Tongue (tissue), 2 donors: Measurements from ENCODE around the gene FGB. TPM values are rescaled to one million over a fixed set of nuclear protein-coding genes. Genes with fewer than 3 reads are reported as not detected.
A peak's percentile ranks its signal among the peaks of the same experiment; 100 is the strongest.
"Not testable (repeated sequence)": the region's sequence is repeated elsewhere in the genome, so short reads cannot be mapped to it uniquely, and the experiment has no call there.

ENCODE experiments used
- DNase-seq: peaks from one replicate; pipeline ENCODE4 v3.0.0-alpha.2; 2015
- total RNA-seq: library from RNA; depleted of rRNA; stranded (reverse); fragments of >200 nt; gene quantifications from one replicate; pipeline ENCODE4 v1.2.3, GENCODE V29; 2014

FGB gene
- total RNA-seq, 1 donor from 2014 or later = not detected

GRCh38 chr4:154566639-154567204 is 3.9 kb downstream of the FGB start:
- no peak for DNase-seq

- DNase-seq = no peak
Observed at GRCh38 chr4:154569028-154569427, 6.2 kb downstream of the FGB start.

- no peak for DNase-seq
Observed at GRCh38 chr4:154569584-154569983, 6.8 kb downstream of the FGB start.

GRCh38 chr4:154573190-154573870 is 10.5 kb downstream of the FGB start:
- DNase-seq = no peak

GRCh38 chr4:154574311-154574710 is 11.5 kb downstream of the FGB start:
- no peak for DNase-seq

- no peak for DNase-seq
Observed at GRCh38 chr4:154577324-154577723, 14.5 kb downstream of the FGB start.

GRCh38 chr4:154578919-154579318 is 16.1 kb downstream of the FGB start:
- no peak for DNase-seq

GRCh38 chr4:154579927-154580326 is 17.1 kb downstream of the FGB start:
- DNase-seq = no peak

- DNase-seq = no peak
Observed at GRCh38 chr4:154582723-154583122, 19.9 kb downstream of the FGB start.

GRCh38 chr4:154583230-154583629 is 20.4 kb downstream of the FGB start:
- DNase-seq = no peak

- no peak for DNase-seq
Observed at GRCh38 chr4:154583677-154584076, 20.9 kb downstream of the FGB start.

GRCh38 chr4:154584259-154584658 is 21.4 kb downstream of the FGB start:
- DNase-seq = no peak

- DNase-seq = no peak
Observed at GRCh38 chr4:154585369-154586018, 22.7 kb downstream of the FGB start.

- no peak for DNase-seq
Observed at GRCh38 chr4:154586296-154587033, 23.7 kb downstream of the FGB start.

GRCh38 chr4:154588198-154588597 is 25.4 kb downstream of the FGB start:
- DNase-seq = no peak

- DNase-seq = no peak
Observed at GRCh38 chr4:154589296-154590197, 26.7 kb downstream of the FGB start.

GRCh38 chr4:154590329-154591006 is 27.7 kb downstream of the FGB start, which contains the start of gene FGA:
TSS of gene FGA (minus strand) at chr4:154590742. CDS start at chr4:154590687, 55 bp downstream.
- DNase-seq = no peak

GRCh38 chr4:154591890-154592289 is 29.1 kb downstream of the FGB start:
- no peak for DNase-seq

- peak; percentile 2 for DNase-seq
Observed at GRCh38 chr4:154593868-154594267, 31.1 kb downstream of the FGB start.

GRCh38 chr4:154594343-154594742 is 31.5 kb downstream of the FGB start:
- DNase-seq = not testable (repeated sequence)

- peak; percentile 5 for DNase-seq
Observed at GRCh38 chr4:154595807-154596206, 33.0 kb downstream of the FGB start.
